GM19239 (cell line): ENCODE measurements around the gene NF2.

Experiments
- DNase-seq: peaks from one replicate; pipeline ENCODE4 v3.0.0; 2011; ENCODE audit warnings: low spot score; ENCODE audit not compliant: insufficient read length
- FAIRE-seq: peaks from 2 replicates; lab custom pipeline; 2011; peaks lifted over from hg19 to GRCh38; lab: Jason Lieb, UNC

Gene NF2

GRCh38 chr22:29628996-29629902, 25.8 kb downstream of the NF2 start:
- FAIRE-seq, result no peak

GRCh38 chr22:29629903-29630516, 26.6 kb downstream of the NF2 start:
- DNase-seq, result no peak
- FAIRE-seq, result no peak

More at GRCh38 chr22:29628996-29629902, 25.8 kb downstream of the NF2 start:
- DNase-seq, result no peak

GRCh38 chr22:29630987-29631386, 27.6 kb downstream of the NF2 start:
- DNase-seq (no peak), FAIRE-seq (no peak)

- DNase-seq (no peak), FAIRE-seq (no peak)
Measured at GRCh38 chr22:29631725-29632124, 28.3 kb downstream of the NF2 start.

GRCh38 chr22:29632672-29633071, 29.2 kb downstream of the NF2 start:
- DNase-seq, result no peak

GRCh38 chr22:29633514-29634312, 30.3 kb downstream of the NF2 start:
- no peak for FAIRE-seq
- no peak for DNase-seq

More at GRCh38 chr22:29632672-29633071, 29.2 kb downstream of the NF2 start:
- no peak for FAIRE-seq

- FAIRE-seq (no peak), DNase-seq (no peak)
Measured at GRCh38 chr22:29634847-29635246, 31.4 kb downstream of the NF2 start.

- DNase-seq (no peak), FAIRE-seq (peak; percentile 89)
Measured at GRCh38 chr22:29635734-29636357, 32.4 kb downstream of the NF2 start.

- FAIRE-seq, result no peak
- DNase-seq, result no peak
Measured at GRCh38 chr22:29636751-29637150, 33.3 kb downstream of the NF2 start.

- no peak for DNase-seq
- FAIRE-seq, result no peak
Measured at GRCh38 chr22:29637181-29637580, 33.7 kb downstream of the NF2 start.

GRCh38 chr22:29638678-29639077, 35.2 kb downstream of the NF2 start:
- DNase-seq (no peak), FAIRE-seq (no peak)

GRCh38 chr22:29639096-29639495, 35.7 kb downstream of the NF2 start:
- FAIRE-seq (peak; percentile 48), DNase-seq (no peak)

- DNase-seq (no peak), FAIRE-seq (no peak)
Measured at GRCh38 chr22:29641042-29641699, 37.7 kb downstream of the NF2 start.

GRCh38 chr22:29641700-29642330, 38.4 kb downstream of the NF2 start:
- FAIRE-seq, result no peak
- no peak for DNase-seq

- FAIRE-seq (no peak), DNase-seq (no peak)
Measured at GRCh38 chr22:29642694-29643093, 39.3 kb downstream of the NF2 start.

GRCh38 chr22:29647954-29648737, 44.7 kb downstream of the NF2 start:
- FAIRE-seq (no peak), DNase-seq (no peak)

GRCh38 chr22:29650370-29650769, 46.9 kb downstream of the NF2 start:
- FAIRE-seq (no peak), DNase-seq (no peak)

GRCh38 chr22:29651652-29652051, 48.2 kb downstream of the NF2 start:
- FAIRE-seq, result no peak

GRCh38 chr22:29654420-29654819, 51.0 kb downstream of the NF2 start:
- FAIRE-seq (no peak), DNase-seq (no peak)

More at GRCh38 chr22:29651652-29652051, 48.2 kb downstream of the NF2 start:
- no peak for DNase-seq
